Measurements from ENCODE around the gene CDK10.

CDK10 gene

DNA sequence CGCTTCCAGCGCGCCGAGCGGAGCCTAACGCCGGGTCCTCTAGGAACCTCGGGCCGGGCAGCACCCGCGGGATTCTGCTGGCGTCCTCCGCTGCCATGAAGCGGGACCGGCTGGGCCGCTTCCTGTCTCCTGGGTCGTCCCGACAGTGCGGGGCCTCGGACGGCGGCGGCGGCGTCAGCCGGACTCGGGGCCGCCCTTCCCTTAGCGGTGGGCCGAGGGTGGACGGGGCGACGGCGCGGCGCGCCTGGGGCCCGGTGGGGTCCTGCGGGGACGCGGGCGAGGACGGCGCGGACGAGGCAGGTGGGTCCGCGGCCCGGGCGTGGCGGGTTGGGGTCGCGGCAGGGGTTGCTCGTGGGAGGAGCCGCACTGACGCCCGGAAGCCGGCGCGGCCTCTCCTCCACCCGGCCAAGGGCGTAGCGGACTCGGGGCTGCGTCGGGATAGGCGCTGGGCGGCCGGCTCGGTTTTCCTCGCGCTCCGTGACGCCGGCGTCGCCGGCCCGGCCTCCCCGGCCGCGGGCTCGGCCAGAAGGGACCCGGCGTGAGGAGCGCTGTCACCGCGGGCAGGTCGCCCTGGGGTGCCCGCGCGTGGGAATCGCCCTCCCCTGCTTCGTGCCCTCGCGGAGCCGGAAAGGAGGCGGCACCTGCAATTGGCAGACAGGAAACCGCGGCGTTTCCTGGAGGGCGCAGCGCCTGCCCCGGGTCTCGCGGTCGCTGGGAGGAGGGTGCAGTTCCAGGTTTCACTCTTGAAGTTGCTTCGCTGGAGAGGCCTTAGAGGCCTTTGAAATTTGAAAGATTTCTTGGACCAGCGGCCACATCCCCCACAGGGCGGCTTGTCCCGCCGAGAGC, 35.3 kb downstream of the CDK10 start:
- peak overlapping the region; percentile 78 for H3K4me3 ChIP-seq (ENCODE audit: insufficient read depth, low read depth, low read length, poor library complexity, severe bottlenecking)
- peak overlapping the region; percentile 96 for H3K27ac ChIP-seq (ENCODE audit: insufficient read depth, low read length, poor library complexity, severe bottlenecking)
- no peaks in the 10 kb centered on the region for H3K27me3 ChIP-seq (replicated peaks; ENCODE audit: control insufficient read depth, insufficient read depth, low read length, poor library complexity, severe bottlenecking)
- peak; percentile 87 to 91 (median 88) for DNase-seq
- H3K4me1 ChIP-seq (ENCODE audit: control insufficient read depth, insufficient read depth, low read length, poor library complexity, severe bottlenecking) = peaks cover 45% of the 10 kb centered on the region
- H3K9me3 ChIP-seq (ENCODE audit: control insufficient read depth, low read length) = no peaks in the 10 kb centered on the region
- peaks cover 22% of the 10 kb centered on the region for H3K36me3 ChIP-seq (ENCODE audit: control insufficient read depth, insufficient read depth, low read length)

DNA sequence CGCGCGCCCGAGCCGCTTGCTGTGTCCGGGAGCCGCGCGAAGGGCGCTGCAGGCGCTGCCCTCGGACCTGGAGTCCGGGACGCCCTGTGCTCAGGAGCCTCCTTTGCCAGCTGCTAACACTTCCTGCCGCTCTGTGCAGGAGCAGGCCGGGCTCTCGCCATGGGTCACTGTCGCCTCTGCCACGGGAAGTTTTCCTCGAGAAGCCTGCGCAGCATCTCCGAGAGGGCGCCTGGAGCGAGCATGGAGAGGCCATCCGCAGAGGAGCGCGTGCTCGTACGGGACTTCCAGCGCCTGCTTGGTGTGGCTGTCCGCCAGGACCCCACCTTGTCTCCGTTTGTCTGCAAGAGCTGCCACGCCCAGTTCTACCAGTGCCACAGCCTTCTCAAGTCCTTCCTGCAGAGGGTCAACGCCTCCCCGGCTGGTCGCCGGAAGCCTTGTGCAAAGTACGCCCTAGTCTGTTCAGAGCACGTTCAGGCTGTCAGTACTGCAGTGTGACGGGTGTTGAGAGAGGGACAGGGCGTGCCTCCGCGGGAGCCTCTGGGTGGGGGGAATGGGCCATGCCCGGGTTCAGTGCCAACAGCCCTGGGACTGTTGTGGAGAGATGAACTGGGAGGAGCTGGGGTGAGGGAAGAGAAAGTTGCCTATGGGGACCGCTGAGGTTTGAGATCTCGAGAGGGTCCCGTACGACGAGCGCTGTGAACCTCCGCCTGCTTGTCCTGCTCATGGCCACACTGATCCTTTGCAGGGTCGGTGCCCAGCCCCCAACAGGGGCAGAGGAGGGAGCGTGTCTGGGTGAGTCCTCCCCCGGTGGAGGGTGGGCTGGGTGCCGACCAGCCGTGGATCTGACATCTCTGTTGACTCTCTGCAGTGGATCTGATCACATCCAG, 36.1 kb downstream of the CDK10 start:
- Histone ChIP-seq H3K27me3 (replicated peaks; ENCODE audit: control insufficient read depth, insufficient read depth, low read length, poor library complexity, severe bottlenecking) (no peaks in the 10 kb centered on the region), H3K4me3 (ENCODE audit: insufficient read depth, low read depth, low read length, poor library complexity, severe bottlenecking) (peak overlapping the region; percentile 78), H3K27ac (ENCODE audit: insufficient read depth, low read length, poor library complexity, severe bottlenecking) (peak overlapping the region; percentile 96), H3K9me3 (ENCODE audit: control insufficient read depth, low read length) (no peaks in the 10 kb centered on the region), H3K36me3 (ENCODE audit: control insufficient read depth, insufficient read depth, low read length) (peaks cover 30% of the 10 kb centered on the region), H3K4me1 (ENCODE audit: control insufficient read depth, insufficient read depth, low read length, poor library complexity, severe bottlenecking) (peaks cover 53% of the 10 kb centered on the region)
- peak; percentile 55 to 68 (median 63) for DNase-seq

DNA sequence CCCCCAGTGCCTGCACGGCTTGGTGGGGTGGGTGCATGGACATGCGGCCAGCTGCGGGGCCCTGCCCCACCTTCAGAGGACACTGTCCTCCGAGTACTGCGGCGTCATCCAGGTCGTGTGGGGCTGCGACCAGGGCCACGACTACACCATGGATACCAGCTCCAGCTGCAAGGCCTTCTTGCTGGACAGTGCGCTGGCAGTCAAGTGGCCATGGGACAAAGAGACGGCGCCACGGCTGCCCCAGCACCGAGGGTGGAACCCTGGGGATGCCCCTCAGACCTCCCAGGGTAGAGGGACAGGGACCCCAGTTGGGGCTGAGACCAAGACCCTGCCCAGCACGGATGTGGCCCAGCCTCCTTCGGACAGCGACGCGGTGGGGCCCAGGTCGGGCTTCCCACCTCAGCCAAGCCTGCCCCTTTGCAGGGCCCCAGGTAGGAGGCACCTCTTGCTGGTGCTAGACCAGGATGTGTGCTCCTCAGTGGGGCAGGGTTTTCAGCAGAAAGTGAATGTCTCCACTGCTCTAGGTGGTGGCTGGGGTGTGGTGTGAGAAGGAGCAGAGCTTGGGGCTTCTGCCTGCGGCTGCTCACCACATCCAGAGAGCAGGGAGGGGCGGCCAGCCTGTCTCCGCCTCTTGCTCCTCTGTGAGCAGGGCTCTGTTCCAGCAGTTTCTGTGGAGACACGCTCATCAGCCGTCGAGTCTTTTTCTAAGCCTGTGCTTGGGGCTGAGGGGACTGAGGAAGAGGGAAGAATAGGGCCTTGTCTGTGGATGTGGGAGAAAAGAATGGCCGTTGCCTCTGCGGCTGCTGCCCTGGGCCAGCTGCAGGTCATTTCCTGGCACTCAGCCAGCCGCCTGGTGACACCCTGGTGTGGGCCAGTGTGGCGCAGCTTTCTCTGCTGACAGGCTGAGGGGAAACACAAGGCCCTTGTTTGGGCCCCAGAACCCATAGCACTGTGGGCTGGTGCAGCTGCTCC, 37.1 kb downstream of the CDK10 start:
- H3K27me3 ChIP-seq (replicated peaks; ENCODE audit: control insufficient read depth, insufficient read depth, low read length, poor library complexity, severe bottlenecking) = no peaks in the 10 kb centered on the region
- peak; percentile 76 to 83 (median 79) for DNase-seq
- H3K36me3 ChIP-seq (ENCODE audit: control insufficient read depth, insufficient read depth, low read length) = peaks cover 38% of the 10 kb centered on the region
- H3K9me3 ChIP-seq (ENCODE audit: control insufficient read depth, low read length) = no peaks in the 10 kb centered on the region
- H3K4me1 ChIP-seq (ENCODE audit: control insufficient read depth, insufficient read depth, low read length, poor library complexity, severe bottlenecking) = peaks cover 55% of the 10 kb centered on the region
- H3K4me3 ChIP-seq (ENCODE audit: insufficient read depth, low read depth, low read length, poor library complexity, severe bottlenecking) = peak overlapping the region; percentile 78
- H3K27ac ChIP-seq (ENCODE audit: insufficient read depth, low read length, poor library complexity, severe bottlenecking) = peak overlapping the region; percentile 96

DNA sequence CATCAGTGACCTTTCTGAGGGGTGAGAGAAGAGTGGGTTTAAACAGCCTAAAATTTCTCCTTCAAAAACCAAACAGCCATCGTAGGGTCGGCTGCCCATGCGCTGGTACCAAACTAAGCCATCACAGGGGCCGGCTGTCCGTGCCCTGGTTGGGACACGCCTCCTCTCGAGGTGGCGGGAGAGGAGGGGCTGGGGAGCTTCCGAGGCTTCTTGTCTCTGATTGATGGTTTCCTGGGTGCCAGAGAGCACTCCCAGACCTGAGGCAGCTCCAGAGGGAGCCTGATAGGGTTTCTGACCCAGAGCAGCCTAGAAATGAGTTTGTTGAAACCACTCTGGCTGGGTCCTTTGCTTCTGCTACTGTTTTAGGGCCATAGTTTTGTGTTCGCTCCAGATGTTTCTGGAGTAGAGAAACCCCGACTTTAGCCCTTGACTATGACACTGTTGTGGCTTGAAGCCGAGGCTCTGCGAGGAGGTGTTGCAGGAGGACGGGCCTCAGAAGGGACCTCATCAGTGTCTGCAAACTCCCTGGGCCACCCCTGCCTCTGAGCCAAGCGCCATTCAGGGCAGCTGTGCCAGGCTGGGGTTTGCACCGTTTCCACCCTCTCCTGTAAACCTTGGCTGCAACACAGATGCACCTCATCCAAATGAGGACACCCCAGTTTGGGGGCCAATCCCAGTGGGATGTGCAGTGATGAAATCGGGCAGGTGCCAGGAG, 41.1 kb downstream of the CDK10 start:
- Histone ChIP-seq H3K36me3 (ENCODE audit: control insufficient read depth, insufficient read depth, low read length) (peaks cover 76% of the 10 kb centered on the region), H3K27me3 (replicated peaks; ENCODE audit: control insufficient read depth, insufficient read depth, low read length, poor library complexity, severe bottlenecking) (no peaks in the 10 kb centered on the region), H3K4me3 (ENCODE audit: insufficient read depth, low read depth, low read length, poor library complexity, severe bottlenecking) (no peak overlapping the region), H3K27ac (ENCODE audit: insufficient read depth, low read length, poor library complexity, severe bottlenecking) (peak overlapping the region; percentile 16), H3K9me3 (ENCODE audit: control insufficient read depth, low read length) (no peaks in the 10 kb centered on the region), H3K4me1 (ENCODE audit: control insufficient read depth, insufficient read depth, low read length, poor library complexity, severe bottlenecking) (peaks cover 66% of the 10 kb centered on the region)
- DNase-seq = no peak

DNA sequence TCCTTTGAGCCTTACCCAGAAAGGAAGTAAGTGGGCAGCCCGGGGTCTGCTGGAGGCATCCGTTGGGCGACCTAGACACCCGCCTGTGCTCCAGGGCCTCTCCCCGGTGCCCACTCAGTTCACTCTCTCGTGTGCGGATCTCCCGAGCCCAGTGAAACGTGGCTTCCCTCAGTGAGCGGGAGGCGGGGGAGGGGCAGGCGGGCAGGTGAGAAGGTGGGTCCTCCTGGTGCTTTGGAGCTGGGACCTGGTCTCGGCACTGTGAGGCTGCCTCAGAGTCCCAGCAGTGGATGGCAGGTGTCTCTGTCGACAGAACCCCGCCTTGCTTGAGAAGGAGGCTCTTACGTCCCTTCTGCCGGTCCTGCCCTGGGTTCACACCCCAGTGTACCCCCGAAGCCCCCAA, 42.8 kb downstream of the CDK10 start:
- no peaks in the 10 kb centered on the region for H3K9me3 ChIP-seq (ENCODE audit: control insufficient read depth, low read length)
- H3K36me3 ChIP-seq (ENCODE audit: control insufficient read depth, insufficient read depth, low read length) = peaks cover 83% of the 10 kb centered on the region
- H3K27ac ChIP-seq (ENCODE audit: insufficient read depth, low read length, poor library complexity, severe bottlenecking) = no peak overlapping the region
- no peak overlapping the region for H3K4me3 ChIP-seq (ENCODE audit: insufficient read depth, low read depth, low read length, poor library complexity, severe bottlenecking)
- peaks cover 54% of the 10 kb centered on the region for H3K4me1 ChIP-seq (ENCODE audit: control insufficient read depth, insufficient read depth, low read length, poor library complexity, severe bottlenecking)
- no peaks in the 10 kb centered on the region for H3K27me3 ChIP-seq (replicated peaks; ENCODE audit: control insufficient read depth, insufficient read depth, low read length, poor library complexity, severe bottlenecking)
- DNase-seq = no peak

DNA sequence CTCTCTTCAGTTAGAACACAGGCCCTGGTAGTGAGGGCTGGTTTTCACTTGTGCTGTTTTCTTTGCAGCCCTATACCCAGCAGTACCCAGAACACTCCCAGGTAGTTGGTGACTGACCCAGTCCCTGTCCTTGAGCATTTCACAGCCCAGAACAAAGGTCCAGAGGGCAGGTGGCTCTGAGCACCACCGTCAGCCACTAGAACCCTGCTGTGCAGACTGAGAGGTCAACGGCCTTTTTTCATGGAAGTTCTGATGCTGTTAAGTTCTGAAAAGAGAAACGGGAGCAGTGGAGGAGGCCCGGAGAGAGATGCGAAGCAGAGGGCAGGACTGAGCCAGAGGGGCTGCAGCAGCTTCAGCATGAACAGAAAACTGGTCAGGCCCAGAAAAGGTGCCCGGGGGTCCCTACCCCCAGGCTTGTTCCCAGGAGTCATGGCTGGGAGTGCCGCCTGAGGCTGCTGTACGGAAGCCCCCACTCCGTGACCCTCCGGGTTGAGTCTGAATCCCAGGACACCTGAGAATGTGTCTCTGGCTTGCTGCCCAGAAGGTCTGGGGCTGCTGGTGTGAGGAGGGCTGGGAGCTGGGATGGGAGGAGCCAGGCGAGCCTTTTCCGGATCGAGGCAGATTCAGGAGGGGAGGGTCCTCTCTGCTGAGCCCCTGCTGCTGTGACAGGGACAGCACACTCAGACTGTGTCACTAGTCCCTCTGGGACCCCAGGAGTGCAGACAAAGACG, 43.5 kb downstream of the CDK10 start:
- peaks cover 82% of the 10 kb centered on the region for H3K36me3 ChIP-seq (ENCODE audit: control insufficient read depth, insufficient read depth, low read length)
- no peak overlapping the region for H3K27ac ChIP-seq (ENCODE audit: insufficient read depth, low read length, poor library complexity, severe bottlenecking)
- no peaks in the 10 kb centered on the region for H3K27me3 ChIP-seq (replicated peaks; ENCODE audit: control insufficient read depth, insufficient read depth, low read length, poor library complexity, severe bottlenecking)
- H3K4me3 ChIP-seq (ENCODE audit: insufficient read depth, low read depth, low read length, poor library complexity, severe bottlenecking) = no peak overlapping the region
- no peaks in the 10 kb centered on the region for H3K9me3 ChIP-seq (ENCODE audit: control insufficient read depth, low read length)
- DNase-seq = no peak
- peaks cover 47% of the 10 kb centered on the region for H3K4me1 ChIP-seq (ENCODE audit: control insufficient read depth, insufficient read depth, low read length, poor library complexity, severe bottlenecking)

DNA sequence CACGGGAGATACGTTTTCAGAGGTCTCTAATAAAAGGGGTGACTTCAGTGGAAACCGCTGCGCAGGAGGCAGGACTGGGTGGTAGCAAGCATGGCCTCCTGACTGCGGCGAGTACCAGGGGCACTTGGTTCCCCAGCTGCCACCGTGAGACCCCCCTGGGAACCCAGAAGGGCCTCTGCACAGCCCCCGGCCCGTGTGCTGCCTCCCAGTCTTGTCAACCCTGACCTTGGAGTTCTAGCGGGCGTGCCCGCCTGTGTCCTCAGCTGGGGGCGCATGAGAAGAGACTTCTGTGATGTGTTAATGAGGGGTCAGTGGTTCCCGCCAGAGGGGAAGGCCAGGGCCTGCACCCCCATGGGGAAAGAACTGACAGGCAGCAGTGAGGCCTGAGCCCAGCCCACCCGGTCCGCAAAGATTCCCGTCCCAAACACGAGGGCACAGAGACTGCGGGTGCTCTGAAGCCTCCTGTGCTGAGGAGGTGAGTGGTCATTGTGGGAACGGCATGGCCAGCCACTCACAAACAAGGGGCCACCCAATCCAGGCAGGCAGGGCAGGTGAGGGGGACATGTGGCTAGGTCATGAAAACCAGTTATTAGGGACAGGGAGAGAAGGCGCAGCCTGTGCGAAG, 44.2 kb downstream of the CDK10 start:
- no peaks in the 10 kb centered on the region for H3K9me3 ChIP-seq (ENCODE audit: control insufficient read depth, low read length)
- H3K27me3 ChIP-seq (replicated peaks; ENCODE audit: control insufficient read depth, insufficient read depth, low read length, poor library complexity, severe bottlenecking) = no peaks in the 10 kb centered on the region
- no peak overlapping the region for H3K4me3 ChIP-seq (ENCODE audit: insufficient read depth, low read depth, low read length, poor library complexity, severe bottlenecking)
- H3K36me3 ChIP-seq (ENCODE audit: control insufficient read depth, insufficient read depth, low read length) = peaks cover 89% of the 10 kb centered on the region
- no peak overlapping the region for H3K27ac ChIP-seq (ENCODE audit: insufficient read depth, low read length, poor library complexity, severe bottlenecking)
- peaks cover 45% of the 10 kb centered on the region for H3K4me1 ChIP-seq (ENCODE audit: control insufficient read depth, insufficient read depth, low read length, poor library complexity, severe bottlenecking)
- DNase-seq = no peak

DNA sequence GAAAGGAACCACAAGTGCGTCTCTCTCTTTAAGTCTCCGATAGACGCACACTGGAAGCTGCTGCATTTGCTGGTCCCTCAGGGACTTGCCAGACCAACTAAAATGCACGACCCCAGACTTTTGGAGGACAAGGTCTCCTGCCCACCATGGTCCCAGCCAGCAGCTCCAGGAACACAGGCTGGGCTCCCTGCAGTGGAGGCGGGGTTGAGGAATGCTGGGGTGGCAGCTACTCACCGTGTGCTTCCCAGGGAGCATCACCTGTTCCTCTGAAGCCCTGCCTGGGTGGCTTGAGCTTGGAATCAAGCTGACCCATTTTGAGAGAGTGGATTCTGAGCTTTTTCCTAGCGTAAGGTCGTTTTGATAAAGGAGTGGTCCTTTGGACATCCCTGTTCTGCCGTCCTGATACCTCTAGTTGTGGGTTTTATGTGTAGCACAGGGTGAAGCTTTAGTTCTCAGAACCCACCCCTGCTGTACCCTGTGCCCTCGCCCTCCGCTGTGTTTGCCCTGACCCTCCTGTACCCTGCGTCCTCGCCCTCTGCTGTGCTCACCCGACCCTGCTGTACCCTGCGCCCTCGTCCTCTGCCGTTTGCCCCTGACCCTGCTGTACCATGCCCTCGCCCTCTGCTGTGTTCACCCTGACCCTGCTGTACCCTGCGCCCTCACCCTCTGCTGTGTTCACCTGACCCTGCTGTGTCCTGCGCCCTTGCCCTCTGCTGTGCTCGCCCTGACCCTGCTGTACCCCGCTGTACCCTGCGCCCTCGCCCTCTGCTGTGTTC, 45.8 kb downstream of the CDK10 start:
- no peak for DNase-seq

More for the DNA sequence above, 45.8 kb downstream of the CDK10 start:
- H3K9me3 ChIP-seq (ENCODE audit: control insufficient read depth, low read length) = no peaks in the 10 kb centered on the region
- H3K27me3 ChIP-seq (replicated peaks; ENCODE audit: control insufficient read depth, insufficient read depth, low read length, poor library complexity, severe bottlenecking) = no peaks in the 10 kb centered on the region
- peaks cover 47% of the 10 kb centered on the region for H3K4me1 ChIP-seq (ENCODE audit: control insufficient read depth, insufficient read depth, low read length, poor library complexity, severe bottlenecking)
- no peak overlapping the region for H3K4me3 ChIP-seq (ENCODE audit: insufficient read depth, low read depth, low read length, poor library complexity, severe bottlenecking)
- H3K36me3 ChIP-seq (ENCODE audit: control insufficient read depth, insufficient read depth, low read length) = peaks cover 85% of the 10 kb centered on the region
- peak overlapping the region; percentile 13 for H3K27ac ChIP-seq (ENCODE audit: insufficient read depth, low read length, poor library complexity, severe bottlenecking)

Measured in effector memory CD4-positive, alpha-beta T cell (primary cell).